Measurements from ENCODE around the gene CD180.

The CD180 gene

DNA sequence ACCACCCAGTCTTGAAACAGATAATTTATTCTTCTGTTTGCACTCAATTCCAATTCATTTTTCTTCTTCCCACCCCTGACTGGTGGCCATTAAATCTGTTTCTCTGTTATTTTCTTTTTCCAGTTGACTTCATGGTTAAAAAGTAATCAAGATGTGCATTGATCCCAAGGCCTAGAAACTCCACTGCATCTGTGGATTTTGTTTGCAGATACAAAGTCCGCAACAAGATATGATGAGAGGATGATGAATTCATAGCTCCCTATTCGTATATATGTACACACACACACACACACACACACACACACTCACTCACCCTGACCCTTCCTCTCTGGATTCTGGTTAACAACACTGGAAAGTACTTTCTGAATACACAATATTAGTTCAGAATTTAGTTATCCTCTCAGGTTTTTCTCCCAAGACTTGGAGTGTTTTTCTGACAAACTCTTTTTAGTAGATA is 52.4 kb downstream of the CD180 start:
- Histone ChIP-seq H3K9ac (ENCODE audit: low read length) (no peak overlapping the region), H3K4me2 (ENCODE audit: low read length) (no peak overlapping the region), H3K27me3 (ENCODE audit: insufficient read depth, low read length, poor library complexity) (no peaks in the 10 kb centered on the region), H4K5ac (ENCODE audit: low read length) (no peak overlapping the region), H3K18ac (ENCODE audit: low read length) (no peak overlapping the region), H2BK120ac (ENCODE audit: low read depth, low read length) (no peak overlapping the region), H3K4me1 (ENCODE audit: control insufficient read depth, low read depth, low read length) (no peaks in the 10 kb centered on the region), H3K4me3 (ENCODE audit: low read length) (no peak overlapping the region), H4K8ac (ENCODE audit: low read depth, low read length) (no peak overlapping the region), H3K56ac (ENCODE audit: low read length) (no peak overlapping the region), H3K4ac (ENCODE audit: low read depth, low read length) (no peak overlapping the region), H3K23ac (ENCODE audit: low read length) (no peak overlapping the region), H3K36me3 (ENCODE audit: control insufficient read depth, insufficient read depth, low read length) (peaks cover 1% of the 10 kb centered on the region), H3K79me1 (ENCODE audit: low read length) (no peaks in the 10 kb centered on the region), H2BK5ac (ENCODE audit: low read length) (no peak overlapping the region), H3K79me2 (ENCODE audit: control insufficient read depth, insufficient read depth, low read length) (no peaks in the 10 kb centered on the region), H2AK5ac (ENCODE audit: low read length) (no peak overlapping the region), H2BK15ac (replicated peaks; ENCODE audit: low read depth) (no peak overlapping the region), H3K27ac (ENCODE audit: low read depth, low read length) (no peak overlapping the region)
- no peak for DNase-seq
- WGBS (ENCODE audit: extremely low coverage, insufficient coverage, low lambda C conversion rate), result no CpG with 5 or more reads among the region's 2 CpGs

DNA sequence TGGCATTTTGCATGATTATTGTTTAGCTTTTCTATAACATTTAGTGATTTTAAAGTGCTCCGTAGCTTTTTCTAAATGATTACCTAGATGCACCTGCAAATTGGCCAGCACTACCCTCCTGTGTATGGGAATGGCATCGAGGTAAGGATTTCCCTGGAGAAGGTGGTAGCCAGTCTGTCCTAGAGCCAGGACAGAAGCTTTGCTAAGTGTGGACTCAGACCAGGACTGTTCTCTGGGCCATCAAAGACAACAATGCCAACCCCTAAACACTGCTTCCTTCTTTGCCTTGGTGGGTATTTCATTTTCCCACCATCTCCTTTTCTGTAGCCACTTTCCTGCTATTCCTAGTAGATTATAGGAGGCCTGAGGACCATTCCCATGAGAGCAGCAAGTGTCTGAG is 53.0 kb downstream of the CD180 start:
- no CpG with 5 or more reads among the region's 2 CpGs for WGBS (ENCODE audit: extremely low coverage, insufficient coverage, low lambda C conversion rate)

GRCh38 chr5:67142816-67143215 is 53.8 kb downstream of the CD180 start:
- Histone ChIP-seq H3K36me3 (ENCODE audit: control insufficient read depth, insufficient read depth, low read length) (peaks cover 1% of the 10 kb centered on the region), H2BK120ac (ENCODE audit: low read depth, low read length) (no peak overlapping the region), H4K8ac (ENCODE audit: low read depth, low read length) (no peak overlapping the region), H3K4me1 (ENCODE audit: control insufficient read depth, low read depth, low read length) (no peaks in the 10 kb centered on the region), H3K18ac (ENCODE audit: low read length) (no peak overlapping the region), H3K27me3 (ENCODE audit: insufficient read depth, low read length, poor library complexity) (no peaks in the 10 kb centered on the region), H2BK15ac (replicated peaks; ENCODE audit: low read depth) (no peak overlapping the region), H3K23ac (ENCODE audit: low read length) (no peak overlapping the region), H3K9ac (ENCODE audit: low read length) (no peak overlapping the region), H2AK5ac (ENCODE audit: low read length) (no peak overlapping the region), H4K5ac (ENCODE audit: low read length) (no peak overlapping the region), H3K4me3 (ENCODE audit: low read length) (no peak overlapping the region), H3K56ac (ENCODE audit: low read length) (no peak overlapping the region), H3K4ac (ENCODE audit: low read depth, low read length) (no peak overlapping the region), H3K79me1 (ENCODE audit: low read length) (no peaks in the 10 kb centered on the region), H2BK5ac (ENCODE audit: low read length) (no peak overlapping the region), H3K27ac (ENCODE audit: low read depth, low read length) (no peak overlapping the region), H3K79me2 (ENCODE audit: control insufficient read depth, insufficient read depth, low read length) (no peaks in the 10 kb centered on the region), H3K4me2 (ENCODE audit: low read length) (no peak overlapping the region)
- no CpG with 5 or more reads among the region's 8 CpGs for WGBS (ENCODE audit: extremely low coverage, insufficient coverage, low lambda C conversion rate)
- DNase-seq, result no peak

More for the DNA sequence above, 53.0 kb downstream of the CD180 start:
- Histone ChIP-seq H3K4me2 (ENCODE audit: low read length) (no peak overlapping the region), H4K8ac (ENCODE audit: low read depth, low read length) (no peak overlapping the region), H3K9ac (ENCODE audit: low read length) (no peak overlapping the region), H3K79me2 (ENCODE audit: control insufficient read depth, insufficient read depth, low read length) (no peaks in the 10 kb centered on the region), H3K27me3 (ENCODE audit: insufficient read depth, low read length, poor library complexity) (no peaks in the 10 kb centered on the region), H3K4me1 (ENCODE audit: control insufficient read depth, low read depth, low read length) (no peaks in the 10 kb centered on the region), H2AK5ac (ENCODE audit: low read length) (no peak overlapping the region), H3K79me1 (ENCODE audit: low read length) (no peaks in the 10 kb centered on the region), H2BK5ac (ENCODE audit: low read length) (no peak overlapping the region), H3K56ac (ENCODE audit: low read length) (no peak overlapping the region), H3K36me3 (ENCODE audit: control insufficient read depth, insufficient read depth, low read length) (peaks cover 1% of the 10 kb centered on the region), H3K4me3 (ENCODE audit: low read length) (no peak overlapping the region), H3K23ac (ENCODE audit: low read length) (no peak overlapping the region), H3K4ac (ENCODE audit: low read depth, low read length) (no peak overlapping the region), H4K5ac (ENCODE audit: low read length) (no peak overlapping the region), H3K18ac (ENCODE audit: low read length) (no peak overlapping the region), H2BK15ac (replicated peaks; ENCODE audit: low read depth) (no peak overlapping the region), H3K27ac (ENCODE audit: low read depth, low read length) (no peak overlapping the region), H2BK120ac (ENCODE audit: low read depth, low read length) (no peak overlapping the region)
- DNase-seq, result no peak

DNA sequence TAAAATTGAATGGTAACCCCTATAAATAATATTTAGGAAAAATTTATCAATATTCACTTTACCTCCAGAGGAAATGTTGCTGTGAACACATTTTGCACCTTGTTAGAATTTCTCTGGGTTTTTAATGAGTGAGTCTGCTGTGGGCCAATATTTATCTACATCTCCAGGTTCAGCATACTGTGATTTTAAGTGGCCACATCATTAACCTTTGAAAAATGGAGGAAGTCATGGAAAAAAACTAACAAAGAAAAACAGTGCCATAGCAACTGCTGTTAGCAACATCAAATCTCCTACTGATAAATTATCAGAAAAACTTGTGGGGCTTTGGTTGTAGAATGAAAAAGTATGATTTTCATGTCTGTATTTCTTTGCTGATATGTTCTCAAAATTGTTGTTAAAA is 55.0 kb downstream of the CD180 start:
- DNase-seq, result no peak
- Histone ChIP-seq H3K4me2 (ENCODE audit: low read length) (no peak overlapping the region), H2BK5ac (ENCODE audit: low read length) (no peak overlapping the region), H3K9ac (ENCODE audit: low read length) (no peak overlapping the region), H3K27me3 (ENCODE audit: insufficient read depth, low read length, poor library complexity) (no peaks in the 10 kb centered on the region), H3K56ac (ENCODE audit: low read length) (no peak overlapping the region), H3K18ac (ENCODE audit: low read length) (no peak overlapping the region), H2BK120ac (ENCODE audit: low read depth, low read length) (no peak overlapping the region), H3K79me2 (ENCODE audit: control insufficient read depth, insufficient read depth, low read length) (no peaks in the 10 kb centered on the region), H4K8ac (ENCODE audit: low read depth, low read length) (no peak overlapping the region), H2BK15ac (replicated peaks; ENCODE audit: low read depth) (no peak overlapping the region), H3K79me1 (ENCODE audit: low read length) (no peaks in the 10 kb centered on the region), H3K36me3 (ENCODE audit: control insufficient read depth, insufficient read depth, low read length) (peaks cover 1% of the 10 kb centered on the region), H2AK5ac (ENCODE audit: low read length) (no peak overlapping the region), H3K4ac (ENCODE audit: low read depth, low read length) (no peak overlapping the region), H3K23ac (ENCODE audit: low read length) (no peak overlapping the region), H4K5ac (ENCODE audit: low read length) (no peak overlapping the region), H3K27ac (ENCODE audit: low read depth, low read length) (no peak overlapping the region), H3K4me3 (ENCODE audit: low read length) (no peak overlapping the region), H3K4me1 (ENCODE audit: control insufficient read depth, low read depth, low read length) (no peaks in the 10 kb centered on the region)

DNA sequence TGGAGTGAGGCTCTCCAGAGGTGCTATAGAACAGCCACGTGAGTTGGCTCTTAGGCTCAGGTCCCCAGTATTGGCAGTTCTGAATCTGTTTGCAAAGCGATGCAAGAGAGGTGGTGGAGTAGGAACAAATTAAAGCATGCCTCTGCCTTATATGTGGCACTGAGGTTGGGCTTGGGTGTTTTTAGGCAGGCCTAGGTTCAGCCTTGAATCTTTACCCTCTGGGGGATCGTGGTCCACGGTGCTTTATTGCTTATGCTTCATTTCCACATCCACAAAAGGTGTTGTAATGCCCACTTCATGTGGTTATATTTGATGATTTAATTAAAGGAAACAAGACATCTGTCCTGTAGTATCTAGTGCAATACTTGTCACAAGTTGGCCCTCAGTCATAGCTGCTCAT is 56.2 kb downstream of the CD180 start:
- Histone ChIP-seq H2BK15ac (replicated peaks; ENCODE audit: low read depth) (no peak overlapping the region), H3K27ac (ENCODE audit: low read depth, low read length) (no peak overlapping the region), H4K5ac (ENCODE audit: low read length) (no peak overlapping the region), H3K4me2 (ENCODE audit: low read length) (no peak overlapping the region), H3K9ac (ENCODE audit: low read length) (no peak overlapping the region), H3K56ac (ENCODE audit: low read length) (no peak overlapping the region), H2AK5ac (ENCODE audit: low read length) (no peak overlapping the region), H3K4ac (ENCODE audit: low read depth, low read length) (no peak overlapping the region), H4K8ac (ENCODE audit: low read depth, low read length) (no peak overlapping the region), H3K27me3 (ENCODE audit: insufficient read depth, low read length, poor library complexity) (no peaks in the 10 kb centered on the region), H3K4me3 (ENCODE audit: low read length) (no peak overlapping the region), H3K4me1 (ENCODE audit: control insufficient read depth, low read depth, low read length) (no peaks in the 10 kb centered on the region), H3K36me3 (ENCODE audit: control insufficient read depth, insufficient read depth, low read length) (peaks cover 1% of the 10 kb centered on the region), H2BK5ac (ENCODE audit: low read length) (no peak overlapping the region), H2BK120ac (ENCODE audit: low read depth, low read length) (no peak overlapping the region), H3K23ac (ENCODE audit: low read length) (no peak overlapping the region), H3K79me2 (ENCODE audit: control insufficient read depth, insufficient read depth, low read length) (no peaks in the 10 kb centered on the region), H3K79me1 (ENCODE audit: low read length) (no peaks in the 10 kb centered on the region), H3K18ac (ENCODE audit: low read length) (no peak overlapping the region)
- no peak for DNase-seq
- WGBS (ENCODE audit: extremely low coverage, insufficient coverage, low lambda C conversion rate), result no CpG with 5 or more reads among the region's 4 CpGs

DNA sequence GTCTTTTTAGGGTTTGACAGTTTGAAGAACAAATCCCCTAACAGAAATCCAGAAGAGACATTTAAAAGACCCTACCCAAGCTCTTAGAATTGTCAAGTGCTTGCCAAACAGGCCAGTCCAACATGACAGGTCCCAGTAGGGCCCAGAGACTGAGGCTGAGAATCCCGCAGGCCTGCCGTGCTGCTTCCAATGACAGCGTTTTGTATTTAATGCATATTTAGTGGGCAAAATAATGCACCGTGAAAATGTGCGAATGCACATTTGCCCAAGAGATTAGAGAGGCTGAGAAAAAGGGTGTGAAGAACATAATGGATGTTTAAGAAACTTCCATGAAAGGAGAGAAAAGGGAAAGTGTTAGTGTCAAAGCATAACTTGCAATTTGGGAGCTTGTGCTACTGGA is 57.6 kb downstream of the CD180 start:
- no peak overlapping the region for H3K27ac ChIP-seq (ENCODE audit: low read depth, low read length)
- no peak overlapping the region for H3K56ac ChIP-seq (ENCODE audit: low read length)
- H2BK120ac ChIP-seq (ENCODE audit: low read depth, low read length), result no peak overlapping the region
- no peaks in the 10 kb centered on the region for H3K79me2 ChIP-seq (ENCODE audit: control insufficient read depth, insufficient read depth, low read length)
- no peak overlapping the region for H2BK15ac ChIP-seq (replicated peaks; ENCODE audit: low read depth)
- DNase-seq, result no peak
- no peak overlapping the region for H4K5ac ChIP-seq (ENCODE audit: low read length)
- WGBS (ENCODE audit: extremely low coverage, insufficient coverage, low lambda C conversion rate), result no CpG with 5 or more reads among the region's 5 CpGs
- H3K23ac ChIP-seq (ENCODE audit: low read length), result no peak overlapping the region
- no peak overlapping the region for H3K4me3 ChIP-seq (ENCODE audit: low read length)
- no peaks in the 10 kb centered on the region for H3K79me1 ChIP-seq (ENCODE audit: low read length)
- H3K4ac ChIP-seq (ENCODE audit: low read depth, low read length), result no peak overlapping the region
- no peaks in the 10 kb centered on the region for H3K36me3 ChIP-seq (ENCODE audit: control insufficient read depth, insufficient read depth, low read length)
- H3K27me3 ChIP-seq (ENCODE audit: insufficient read depth, low read length, poor library complexity), result no peaks in the 10 kb centered on the region
- no peak overlapping the region for H4K8ac ChIP-seq (ENCODE audit: low read depth, low read length)
- H2BK5ac ChIP-seq (ENCODE audit: low read length), result no peak overlapping the region
- no peak overlapping the region for H3K9ac ChIP-seq (ENCODE audit: low read length)
- H3K18ac ChIP-seq (ENCODE audit: low read length), result no peak overlapping the region
- H3K4me2 ChIP-seq (ENCODE audit: low read length), result no peak overlapping the region
- H3K4me1 ChIP-seq (ENCODE audit: control insufficient read depth, low read depth, low read length), result no peaks in the 10 kb centered on the region
- H2AK5ac ChIP-seq (ENCODE audit: low read length), result no peak overlapping the region

Data from mesendoderm (in vitro differentiated cells).